ENCODE results near the gene ZNF579.

Gene ZNF579

GRCh38 chr19:55567708-55568328 lies 12.8 kb downstream of the ZNF579 start:
- DNase-seq, result no peak

GRCh38 chr19:55566823-55567222 lies 13.8 kb downstream of the ZNF579 start:
- DNase-seq, result no peak

GRCh38 chr19:55563261-55563690 lies 17.4 kb downstream of the ZNF579 start:
- DNase-seq, result no peak

DNA sequence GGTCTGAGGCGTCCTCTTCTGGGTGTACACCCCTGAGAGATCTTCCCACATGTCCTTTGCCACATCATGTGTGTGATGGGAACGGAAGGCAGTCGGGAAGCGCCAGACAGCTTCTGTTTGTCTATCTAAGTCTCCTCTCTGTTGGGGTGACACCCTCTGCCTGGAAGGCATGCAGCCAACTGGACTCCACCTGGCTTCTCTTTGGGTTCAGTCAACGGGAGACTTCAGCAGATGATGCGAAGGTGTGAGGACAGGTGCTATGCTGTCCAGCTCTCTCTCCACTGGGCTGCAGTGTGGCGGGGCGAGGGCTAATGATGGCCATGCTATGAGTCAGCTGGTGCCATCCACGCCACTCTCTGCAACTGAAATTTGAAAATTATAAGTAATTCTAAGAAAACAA lies 21.0 kb downstream of the ZNF579 start:
- DNase-seq, result no peak

DNA sequence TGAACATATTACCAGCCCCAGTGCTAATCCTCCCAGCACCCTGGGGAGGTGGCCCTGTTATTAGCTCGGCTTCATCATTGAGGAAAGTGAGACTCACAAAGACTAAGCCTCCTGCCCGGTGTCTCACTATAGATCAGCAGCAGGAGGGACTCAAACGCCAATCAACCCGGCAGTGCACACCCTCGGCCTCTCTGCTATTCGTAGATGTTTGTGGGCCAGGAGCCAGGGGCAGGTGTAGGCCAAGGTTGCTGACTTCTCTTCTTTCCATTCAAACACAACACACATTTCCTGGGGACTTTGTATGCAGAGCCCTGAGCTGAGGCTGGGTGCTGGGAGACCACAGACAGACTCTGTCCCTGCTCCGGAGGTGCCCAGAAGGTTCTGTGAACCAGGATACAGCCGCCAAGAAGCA lies 25.9 kb downstream of the ZNF579 start:
- DNase-seq, result no peak

GRCh38 chr19:55554302-55554701 lies 26.3 kb downstream of the ZNF579 start:
- DNase-seq, result no peak

GRCh38 chr19:55553217-55554182 lies 27.1 kb downstream of the ZNF579 start:
- DNase-seq, result no peak

DNA sequence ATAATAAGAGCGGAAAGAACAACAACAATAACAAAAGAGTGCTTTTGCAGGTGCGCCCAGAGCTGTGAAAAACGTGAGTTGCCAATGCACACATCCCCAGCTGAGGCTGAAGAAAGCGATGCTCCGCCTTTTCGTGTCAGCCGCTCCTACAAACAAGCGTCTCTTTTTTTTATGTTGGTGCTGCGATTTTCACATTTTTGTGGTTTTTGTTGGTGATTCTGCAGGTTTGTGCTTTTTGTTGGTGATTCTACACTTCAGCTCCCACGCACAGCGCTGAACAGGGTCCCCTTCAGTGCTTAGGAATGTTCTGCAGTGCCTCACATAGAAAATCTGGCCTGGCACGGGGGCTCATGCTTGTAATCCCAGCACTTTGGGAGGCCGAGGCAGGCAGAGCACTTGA lies 28.0 kb downstream of the ZNF579 start:
- no peak for DNase-seq

DNA sequence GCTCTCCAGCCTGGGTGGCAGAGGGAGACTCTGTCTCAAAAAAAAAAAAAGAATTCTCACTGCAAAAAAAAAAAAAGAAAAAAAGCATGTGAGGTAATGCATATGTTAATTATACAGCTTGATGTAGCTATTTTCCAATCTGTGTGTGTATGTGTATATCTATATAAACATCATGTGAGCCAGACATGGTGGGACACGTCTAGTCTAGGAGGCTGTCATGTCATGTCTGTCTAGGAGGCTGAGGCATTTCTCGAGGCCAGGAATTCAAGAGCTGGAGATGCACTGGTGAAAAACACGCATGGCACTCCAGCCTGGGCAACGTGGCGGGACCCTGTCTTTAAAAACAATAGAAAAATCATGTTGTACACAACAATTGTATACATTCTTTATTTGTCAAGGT lies 28.4 kb downstream of the ZNF579 start:
- no peak for DNase-seq

GRCh38 chr19:55550321-55550650 lies 30.4 kb downstream of the ZNF579 start:
- no peak for DNase-seq

- no peak for DNase-seq
These were observed 30.9 kb downstream of the ZNF579 start for GRCh38 chr19:55549500-55550320.

GRCh38 chr19:55546822-55547614 lies 33.6 kb downstream of the ZNF579 start:
- DNase-seq, result no peak

GRCh38 chr19:55546011-55546410 lies 34.6 kb downstream of the ZNF579 start:
- DNase-seq, result no peak

GRCh38 chr19:55545443-55545842 lies 35.2 kb downstream of the ZNF579 start, which contains the start of gene SBK3:
SBK3 (minus strand) TSS chr19:55545543; CDS start chr19:55545543, 0 bp downstream.
- DNase-seq, result no peak

DNA sequence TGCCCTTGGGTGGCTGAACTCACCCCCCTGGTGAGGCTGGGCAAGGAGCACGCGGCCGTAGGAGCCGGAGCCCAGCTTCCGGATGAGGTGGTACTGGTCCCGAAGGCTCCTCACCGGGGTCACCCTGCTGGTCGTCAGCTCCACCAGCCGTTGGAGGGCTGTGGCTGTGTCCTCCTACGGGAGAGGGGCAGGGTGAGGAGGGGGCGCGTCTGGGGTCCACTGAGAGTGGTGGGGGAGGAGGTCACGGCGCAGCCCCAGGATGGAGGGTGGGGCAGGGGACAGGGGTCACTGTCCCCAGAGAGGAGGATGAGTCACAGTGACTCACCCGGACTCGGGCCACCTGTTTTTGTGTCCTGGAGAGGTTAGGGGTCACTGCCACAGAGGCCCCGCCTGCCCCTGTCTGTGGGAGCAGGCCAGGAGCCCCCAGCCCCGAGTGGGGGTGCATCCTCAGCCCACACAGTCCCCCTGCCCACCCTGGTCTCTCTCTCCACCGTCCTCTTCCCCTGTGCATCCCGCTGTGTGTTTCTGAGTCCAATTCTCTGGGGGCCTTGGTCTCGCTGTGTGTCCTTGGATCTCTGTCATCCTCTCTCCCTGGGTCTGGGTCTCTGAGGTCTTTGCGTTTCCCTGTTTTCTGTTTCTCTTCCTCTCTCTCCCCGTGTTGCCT lies 35.7 kb downstream of the ZNF579 start:
- DNase-seq, result no peak

- DNase-seq, result no peak
These were observed 36.6 kb downstream of the ZNF579 start for GRCh38 chr19:55544014-55544413.

GRCh38 chr19:55543567-55543966 lies 37.1 kb downstream of the ZNF579 start:
- no peak for DNase-seq

DNA sequence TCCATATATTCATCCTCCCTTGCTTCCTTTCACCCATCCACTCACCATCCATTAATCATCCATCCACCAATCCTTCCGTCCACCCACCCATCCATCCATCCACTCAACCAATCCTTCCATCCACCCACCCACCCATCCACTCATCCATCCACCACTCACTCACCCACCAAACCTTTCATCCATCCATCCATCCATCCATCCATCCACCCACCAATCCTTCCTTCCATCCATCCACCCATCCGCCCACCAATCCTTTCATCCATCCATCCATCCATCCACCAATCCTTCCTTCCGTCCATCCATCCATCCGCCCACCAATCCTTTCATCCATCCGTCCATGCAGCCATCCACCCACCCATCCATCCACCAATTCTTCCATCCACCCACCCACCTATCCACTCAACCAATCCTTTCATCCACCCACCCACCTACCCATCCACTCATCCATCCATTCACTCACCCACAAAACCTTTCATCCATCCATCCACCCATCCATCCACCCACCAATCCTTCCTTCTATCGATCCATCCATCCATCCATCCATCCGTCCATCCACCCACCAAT lies 38.3 kb downstream of the ZNF579 start:
- DNase-seq, result no peak

- DNase-seq, result no peak
These were observed 39.6 kb downstream of the ZNF579 start for GRCh38 chr19:55541091-55541490.

GRCh38 chr19:55540619-55541018 lies 40.0 kb downstream of the ZNF579 start:
- DNase-seq, result no peak
